ENCODE data around the gene PRDM16. TPM values are rescaled to one million over a fixed set of nuclear protein-coding genes. Genes with fewer than 3 reads are reported as not detected.

PRDM16 gene
- total RNA-seq, 1 experiment from 2014 or later = not detected

- no peak for DNase-seq (ENCODE audit: unreplicated experiment)
- TF ChIP-seq CTCF (IDR thresholded peaks at IDR 0.05; ENCODE audit: unreplicated experiment) = no peak
- ChIA-PET CTCF (no interaction called here), POLR2A (no interaction called here)
- Mint-ChIP-seq H3K27me3 (ENCODE audit: insufficient read depth, unreplicated experiment) (no peaks in the 10 kb centered on the region), H3K9me3 (ENCODE audit: unreplicated experiment) (peaks cover 6% of the 10 kb centered on the region), H3K27ac (ENCODE audit: low read depth, unreplicated experiment) (no peak overlapping the region), H3K36me3 (ENCODE audit: insufficient read depth, unreplicated experiment) (no peaks in the 10 kb centered on the region), H3K4me3 (ENCODE audit: unreplicated experiment) (no peak overlapping the region), H3K4me1 (ENCODE audit: insufficient read depth, unreplicated experiment) (no peaks in the 10 kb centered on the region)
- intact Hi-C loops (cut with micrococcal nuclease) = no loop called here
- BruUV-seq (replicated peaks) = no TSS peak
Measured at GRCh38 chr1:3067301-3067670, 1.7 kb upstream of the PRDM16 start.

GRCh38 chr1:3067671-3068563 is 1.1 kb upstream of the PRDM16 start:
- ChIA-PET CTCF (no interaction called here), POLR2A (no interaction called here)
- no peak for DNase-seq (ENCODE audit: unreplicated experiment)
- Mint-ChIP-seq H3K27ac (ENCODE audit: low read depth, unreplicated experiment) (no peak overlapping the region), H3K4me1 (ENCODE audit: insufficient read depth, unreplicated experiment) (no peaks in the 10 kb centered on the region), H3K4me3 (ENCODE audit: unreplicated experiment) (no peak overlapping the region), H3K36me3 (ENCODE audit: insufficient read depth, unreplicated experiment) (no peaks in the 10 kb centered on the region), H3K27me3 (ENCODE audit: insufficient read depth, unreplicated experiment) (no peaks in the 10 kb centered on the region), H3K9me3 (ENCODE audit: unreplicated experiment) (peaks cover 6% of the 10 kb centered on the region)
- TF ChIP-seq CTCF (IDR thresholded peaks at IDR 0.05; ENCODE audit: unreplicated experiment) = no peak
- no TSS peak for BruUV-seq (replicated peaks)
- intact Hi-C loops (cut with micrococcal nuclease) = no loop called here

- H3K4me3 Mint-ChIP-seq (ENCODE audit: unreplicated experiment) = no peak overlapping the region
- ChIA-PET POLR2A (no interaction called here), CTCF (interaction anchor here (0.6 kb wide), 1 partner anchor 44 kb away, joined by 3 read pairs; no protein-coding TSS in a partner anchor)
- no TSS peak for BruUV-seq (replicated peaks)
- no peaks in the 10 kb centered on the region for H3K36me3 Mint-ChIP-seq (ENCODE audit: insufficient read depth, unreplicated experiment)
- H3K27me3 Mint-ChIP-seq (ENCODE audit: insufficient read depth, unreplicated experiment) = no peaks in the 10 kb centered on the region
- peaks cover 6% of the 10 kb centered on the region for H3K9me3 Mint-ChIP-seq (ENCODE audit: unreplicated experiment)
- intact Hi-C loops (cut with micrococcal nuclease) = no loop called here
- H3K27ac Mint-ChIP-seq (ENCODE audit: low read depth, unreplicated experiment) = no peak overlapping the region
- no peak for DNase-seq (ENCODE audit: unreplicated experiment)
- no peak for TF ChIP-seq CTCF (IDR thresholded peaks at IDR 0.05; ENCODE audit: unreplicated experiment)
- no peaks in the 10 kb centered on the region for H3K4me1 Mint-ChIP-seq (ENCODE audit: insufficient read depth, unreplicated experiment)
Measured at GRCh38 chr1:3069491-3070308, 697 bp downstream of the PRDM16 start.

- H3K27ac Mint-ChIP-seq (ENCODE audit: low read depth, unreplicated experiment) = no peak overlapping the region
Measured at GRCh38 chr1:3070309-3070643, 1.3 kb downstream of the PRDM16 start.

More at GRCh38 chr1:3070309-3070643, 1.3 kb downstream of the PRDM16 start:
- no peak overlapping the region for H3K4me3 Mint-ChIP-seq (ENCODE audit: unreplicated experiment)
- ChIA-PET POLR2A (no interaction called here), CTCF (interaction anchor here (0.6 kb wide), 1 partner anchor 45 kb away, joined by 3 read pairs; no protein-coding TSS in a partner anchor)
- no peaks in the 10 kb centered on the region for H3K4me1 Mint-ChIP-seq (ENCODE audit: insufficient read depth, unreplicated experiment)
- no peak for TF ChIP-seq CTCF (IDR thresholded peaks at IDR 0.05; ENCODE audit: unreplicated experiment)
- BruUV-seq (replicated peaks) = no TSS peak
- peaks cover under 1% of the 10 kb centered on the region for H3K9me3 Mint-ChIP-seq (ENCODE audit: unreplicated experiment)
- H3K36me3 Mint-ChIP-seq (ENCODE audit: insufficient read depth, unreplicated experiment) = no peaks in the 10 kb centered on the region
- no peaks in the 10 kb centered on the region for H3K27me3 Mint-ChIP-seq (ENCODE audit: insufficient read depth, unreplicated experiment)
- no peak for DNase-seq (ENCODE audit: unreplicated experiment)
- intact Hi-C loops (cut with micrococcal nuclease) = no loop called here

Data from MCF 10A (cell line).